ACC112 (cell line): ENCODE measurements around the gene RXFP1.

Source experiments
- H2AFZ ChIP-seq: fragments of 200-600 bp; sonication (generic); one replicate; pipeline ENCODE4 v1.6.0; 2017; ENCODE audit warnings: antibody characterized with exemption, low read length; ENCODE audit not compliant: unreplicated experiment
- H3K27ac ChIP-seq: fragments of 200-600 bp; sonication (generic); 2 replicates; pipeline ENCODE4 v1.5.1; 2014; ENCODE audit warnings: low read depth, mild to moderate bottlenecking, antibody characterized with exemption, low read length, moderate library complexity
- H3K27me3 ChIP-seq: fragments of 200-600 bp; sonication (generic); 2 replicates; pipeline ENCODE4 v1.6.1; 2014; ENCODE audit warnings: mild to moderate bottlenecking, antibody characterized with exemption, low read length, moderate library complexity, mixed read lengths; ENCODE audit not compliant: insufficient read depth
- H3K36me3 ChIP-seq: fragments of 200-600 bp; sonication (generic); 2 replicates; pipeline ENCODE4 v1.6.1; 2016; ENCODE audit warnings: mild to moderate bottlenecking, antibody characterized with exemption, low read length, moderate library complexity, mixed read lengths; ENCODE audit not compliant: insufficient read depth
- H3K4me1 ChIP-seq: fragments of 200-600 bp; sonication (generic); one replicate; pipeline ENCODE4 v1.6.1; 2016; ENCODE audit warnings: low read length, mixed read lengths; ENCODE audit not compliant: insufficient read depth, unreplicated experiment, control insufficient read depth
- H3K4me3 ChIP-seq: fragments of 200-600 bp; sonication (generic); 2 replicates; pipeline ENCODE4 v1.5.1; 2014; ENCODE audit warnings: mild to moderate bottlenecking, low read depth, low read length
- H3K79me2 ChIP-seq: fragments of 200-600 bp; sonication (generic); one replicate; pipeline ENCODE4 v1.6.0; 2016; ENCODE audit warnings: low read length; ENCODE audit not compliant: control insufficient read depth, unreplicated experiment, insufficient read depth

Gene RXFP1

DNA sequence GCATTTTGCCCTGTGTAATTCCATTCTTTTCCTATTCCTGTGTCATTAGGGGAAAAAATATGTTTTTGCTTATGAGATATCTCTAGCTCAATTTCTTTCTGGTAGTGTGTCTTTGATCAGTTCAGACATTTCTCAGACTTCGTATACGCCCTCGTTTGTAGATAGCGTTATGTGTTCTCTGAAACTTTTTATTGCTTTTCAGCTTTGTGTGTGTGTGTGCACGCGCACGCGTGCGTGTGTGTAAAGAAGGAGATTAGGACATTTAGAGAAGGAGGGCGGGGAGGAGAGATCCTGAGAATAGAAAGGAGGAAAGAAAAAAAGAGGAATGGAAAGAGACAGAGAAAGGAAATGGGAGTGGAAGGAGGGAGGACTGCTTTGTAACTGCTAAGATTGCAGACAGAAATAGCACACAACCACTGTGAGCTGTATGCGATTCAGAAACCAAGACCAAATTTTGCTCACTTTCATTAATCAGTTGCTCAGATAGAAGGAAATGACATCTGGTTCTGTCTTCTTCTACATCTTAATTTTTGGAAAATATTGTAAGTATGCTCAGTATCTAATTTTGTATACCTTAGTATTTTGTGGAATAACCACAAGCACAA is at the start of gene RXFP1:
Gene RXFP1 (plus strand): TSS at position 399 of the 605 bp plus-strand sequence. CDS start 95 bp downstream, at position 494.
- no peak within 1 kb of the TSS for H3K4me3 ChIP-seq
- H3K27ac ChIP-seq, result no peak within 1 kb of the TSS
- H3K4me1 ChIP-seq, result no peaks in the 10 kb centered on the region
- H2AFZ ChIP-seq, result no peak within 1 kb of the TSS
- no peaks in the 10 kb centered on the region for H3K79me2 ChIP-seq
- H3K27me3 ChIP-seq, result no peaks in the 10 kb centered on the region
- no peaks in the 10 kb centered on the region for H3K36me3 ChIP-seq

DNA sequence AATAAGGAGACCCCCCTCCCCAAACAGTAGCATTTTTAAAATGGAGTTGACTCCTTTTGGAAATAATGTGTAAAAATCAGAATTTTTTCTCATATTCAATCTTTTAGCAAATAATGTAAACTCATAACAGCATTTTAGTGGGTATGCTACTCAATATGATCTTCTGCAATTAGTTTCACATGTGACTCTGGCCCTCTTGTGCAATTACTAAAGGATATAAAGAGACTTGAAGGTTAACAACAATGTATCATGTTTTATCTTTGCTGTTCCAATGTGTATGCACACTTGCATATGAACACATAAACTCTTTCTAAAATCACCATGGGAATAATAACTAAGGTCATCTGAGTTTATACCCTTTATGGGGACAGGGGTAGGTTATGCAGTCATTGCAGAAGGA is 39.9 kb upstream of the RXFP1 start:
- no peak overlapping the region for H3K27ac ChIP-seq
- H3K4me3 ChIP-seq, result no peak overlapping the region
- no peaks in the 10 kb centered on the region for H3K79me2 ChIP-seq
- no peaks in the 10 kb centered on the region for H3K36me3 ChIP-seq
- no peak overlapping the region for H2AFZ ChIP-seq
- H3K4me1 ChIP-seq, result peaks cover 5% of the 10 kb centered on the region
- no peaks in the 10 kb centered on the region for H3K27me3 ChIP-seq

DNA sequence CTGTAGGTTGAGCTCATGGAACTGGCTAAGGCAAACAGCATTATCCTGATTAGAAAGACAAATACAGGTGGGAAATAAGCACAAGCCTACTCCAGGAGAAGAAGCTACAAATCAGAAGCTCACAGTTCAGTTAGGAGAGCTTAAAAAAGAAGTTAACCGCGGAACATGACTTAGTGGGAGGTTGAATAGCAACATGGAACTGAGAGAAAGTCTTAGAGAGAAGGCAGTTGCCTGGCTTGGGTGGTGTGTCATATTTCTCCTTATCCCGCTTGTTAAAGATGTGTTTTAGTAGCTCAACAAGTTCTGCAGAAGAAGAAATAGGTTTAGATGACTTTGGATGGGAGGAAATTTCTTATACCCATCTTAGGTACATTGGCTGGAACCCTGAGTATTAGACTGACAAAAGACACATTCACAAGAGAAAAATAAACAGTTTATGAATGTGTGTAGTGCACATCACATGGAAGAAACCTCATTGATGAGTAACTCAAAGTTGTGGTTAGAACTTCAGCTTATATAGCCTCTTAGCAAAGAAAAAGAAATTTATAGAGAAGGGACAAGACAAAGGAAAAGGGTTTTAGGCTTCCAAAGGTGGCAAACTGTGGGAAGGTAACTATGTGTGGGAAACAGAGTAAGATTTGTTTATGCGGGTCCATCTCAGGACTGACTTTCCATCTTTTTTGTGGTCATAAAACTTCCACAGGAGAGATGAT is 37.4 kb upstream of the RXFP1 start:
- H3K27ac ChIP-seq, result no peak overlapping the region
- H3K4me3 ChIP-seq, result no peak overlapping the region
- no peak overlapping the region for H2AFZ ChIP-seq
- peaks cover 5% of the 10 kb centered on the region for H3K4me1 ChIP-seq
- H3K27me3 ChIP-seq, result no peaks in the 10 kb centered on the region
- no peaks in the 10 kb centered on the region for H3K79me2 ChIP-seq
- H3K36me3 ChIP-seq, result no peaks in the 10 kb centered on the region

DNA sequence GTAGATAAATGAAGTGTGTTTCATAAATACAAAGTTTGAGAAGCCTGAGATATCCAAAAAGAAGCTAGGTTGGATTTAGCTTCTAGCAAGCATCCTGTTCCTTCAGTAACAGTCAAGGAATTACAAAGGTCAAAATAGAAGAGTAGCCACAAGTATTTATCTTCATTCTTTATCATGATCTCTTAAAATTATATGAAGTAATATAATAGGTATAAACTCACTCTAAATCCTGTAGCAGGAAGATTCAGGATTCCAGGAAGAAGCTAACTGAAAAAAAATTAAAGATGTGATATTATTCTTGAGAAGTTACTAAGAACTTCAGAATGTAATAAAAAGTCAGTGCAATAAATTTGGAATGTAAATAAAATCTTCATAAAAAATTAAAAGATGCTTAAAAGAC is 31.1 kb upstream of the RXFP1 start:
- H3K36me3 ChIP-seq, result no peaks in the 10 kb centered on the region
- H3K4me3 ChIP-seq, result no peak overlapping the region
- H3K4me1 ChIP-seq, result no peaks in the 10 kb centered on the region
- no peaks in the 10 kb centered on the region for H3K27me3 ChIP-seq
- H2AFZ ChIP-seq, result no peak overlapping the region
- no peaks in the 10 kb centered on the region for H3K79me2 ChIP-seq
- no peak overlapping the region for H3K27ac ChIP-seq

DNA sequence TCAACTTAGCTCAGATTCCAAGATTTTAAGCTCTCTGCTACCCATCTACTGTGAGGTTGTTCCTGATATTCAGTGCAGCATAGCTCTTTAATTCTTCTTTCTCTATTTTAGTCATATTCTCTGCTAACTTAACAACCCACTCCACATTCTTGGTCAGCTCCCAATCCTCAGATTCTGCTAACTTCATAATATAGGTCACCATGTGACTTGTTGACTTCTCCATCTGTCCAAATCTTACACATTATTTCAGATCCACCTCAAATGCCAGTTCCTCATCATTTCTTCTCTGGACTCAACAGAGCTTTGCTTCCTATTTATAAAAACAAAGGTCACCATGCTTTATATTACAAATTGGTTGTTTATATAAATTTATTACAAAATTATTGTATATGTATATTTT is 29.3 kb upstream of the RXFP1 start:
- Histone ChIP-seq H3K27ac (no peak overlapping the region), H3K27me3 (no peaks in the 10 kb centered on the region), H3K36me3 (no peaks in the 10 kb centered on the region), H3K79me2 (no peaks in the 10 kb centered on the region), H2AFZ (no peak overlapping the region), H3K4me1 (no peaks in the 10 kb centered on the region), H3K4me3 (no peak overlapping the region)

DNA sequence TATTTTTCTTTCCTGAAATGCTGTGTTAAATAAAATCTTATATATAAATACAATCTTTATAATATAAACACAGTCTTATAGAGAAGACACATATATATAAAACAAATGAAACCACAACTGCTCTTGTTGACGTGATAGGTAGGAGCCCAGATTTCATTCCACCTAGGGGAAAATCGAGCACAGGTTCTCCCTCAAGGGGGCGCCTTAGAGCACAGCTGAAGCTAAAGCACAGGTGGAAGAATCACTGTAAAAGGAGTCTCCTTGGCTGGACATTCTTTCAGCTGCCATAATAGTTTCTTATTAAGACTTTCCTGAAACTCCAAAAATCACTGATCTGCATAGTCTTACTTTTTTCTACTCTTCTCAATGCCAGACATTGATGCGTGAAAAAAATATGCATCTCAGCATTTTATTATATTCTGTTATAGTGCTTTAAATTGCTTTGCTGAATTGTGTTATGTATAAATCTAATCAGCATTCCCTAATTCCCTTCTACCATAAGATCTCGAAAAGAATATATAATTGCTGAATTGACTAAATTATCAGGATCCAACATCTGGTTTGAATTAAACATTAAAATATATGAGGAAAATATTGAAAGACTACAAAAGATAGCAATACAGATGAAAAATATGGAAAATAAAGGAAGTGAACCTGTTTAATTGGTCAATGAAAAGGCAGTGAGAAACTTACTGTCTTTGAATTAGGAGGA is 25.5 kb upstream of the RXFP1 start:
- Histone ChIP-seq H3K4me1 (no peaks in the 10 kb centered on the region), H3K4me3 (no peak overlapping the region), H3K36me3 (no peaks in the 10 kb centered on the region), H2AFZ (no peak overlapping the region), H3K79me2 (no peaks in the 10 kb centered on the region), H3K27me3 (no peaks in the 10 kb centered on the region), H3K27ac (no peak overlapping the region)

DNA sequence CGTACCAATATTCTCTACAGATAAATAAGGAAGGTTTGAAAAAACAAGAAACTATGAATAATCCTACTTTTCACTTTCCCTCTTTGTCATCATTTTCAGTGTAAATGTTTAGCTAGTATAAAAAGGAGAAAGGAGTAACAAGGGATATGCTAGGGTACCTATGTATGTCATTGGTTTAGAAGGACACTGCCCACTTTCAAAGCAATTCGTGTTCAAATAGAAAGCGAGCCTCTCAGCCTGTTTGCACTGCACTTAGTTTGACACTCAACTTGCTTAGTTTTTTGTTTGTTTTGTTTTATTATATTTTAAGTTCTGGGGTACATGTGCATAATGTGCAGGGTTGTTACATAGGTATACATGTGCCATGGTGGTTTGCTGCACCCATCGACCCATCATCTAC is 21.6 kb upstream of the RXFP1 start:
- H3K27me3 ChIP-seq, result no peaks in the 10 kb centered on the region
- no peaks in the 10 kb centered on the region for H3K36me3 ChIP-seq
- H3K4me3 ChIP-seq, result no peak overlapping the region
- H3K4me1 ChIP-seq, result no peaks in the 10 kb centered on the region
- H3K79me2 ChIP-seq, result no peaks in the 10 kb centered on the region
- no peak overlapping the region for H3K27ac ChIP-seq
- no peak overlapping the region for H2AFZ ChIP-seq

DNA sequence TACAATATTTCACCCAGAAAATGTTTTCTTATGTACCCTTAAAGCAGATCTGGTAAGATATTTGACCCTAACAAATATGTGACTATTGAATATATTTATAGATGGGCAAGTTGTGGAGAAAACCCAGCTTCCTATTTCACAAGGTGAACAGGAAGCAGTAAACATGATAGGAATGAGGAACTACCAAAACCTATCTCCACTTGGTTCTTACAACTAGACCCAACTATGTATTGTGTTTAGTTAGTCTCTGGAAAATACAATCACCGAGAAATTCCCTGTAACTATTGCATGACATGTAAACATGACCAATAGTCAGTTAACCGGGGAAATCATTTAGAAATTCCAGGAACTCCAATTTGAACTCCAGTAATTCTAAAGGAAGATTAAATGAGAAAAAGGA is 8.4 kb upstream of the RXFP1 start:
- H3K79me2 ChIP-seq, result no peaks in the 10 kb centered on the region
- no peaks in the 10 kb centered on the region for H3K4me1 ChIP-seq
- H3K27ac ChIP-seq, result no peak overlapping the region
- no peaks in the 10 kb centered on the region for H3K36me3 ChIP-seq
- no peak overlapping the region for H3K4me3 ChIP-seq
- no peak overlapping the region for H2AFZ ChIP-seq
- no peaks in the 10 kb centered on the region for H3K27me3 ChIP-seq

DNA sequence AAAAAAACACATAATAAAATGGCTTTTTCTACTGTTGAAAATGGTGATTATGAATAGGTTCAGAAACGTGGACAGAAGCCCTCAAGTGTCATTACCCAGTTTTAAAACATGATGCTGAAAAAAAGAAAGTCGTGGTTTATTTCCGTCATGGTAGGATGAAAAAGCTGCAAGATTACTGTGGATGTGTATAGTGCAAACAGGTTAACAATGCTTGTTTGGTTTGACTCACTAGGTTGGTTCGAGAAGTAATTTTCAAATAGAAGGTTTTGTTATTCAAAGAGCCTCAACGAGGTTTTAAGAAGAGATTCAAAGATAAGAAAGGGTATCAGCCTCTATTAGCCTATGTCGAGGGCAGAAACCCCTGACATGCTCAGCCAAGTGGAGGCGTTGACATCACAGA is 2.5 kb upstream of the RXFP1 start:
- Histone ChIP-seq H3K79me2 (no peaks in the 10 kb centered on the region), H2AFZ (no peak overlapping the region), H3K36me3 (no peaks in the 10 kb centered on the region), H3K27me3 (no peaks in the 10 kb centered on the region), H3K4me3 (no peak overlapping the region), H3K4me1 (no peaks in the 10 kb centered on the region), H3K27ac (no peak overlapping the region)

DNA sequence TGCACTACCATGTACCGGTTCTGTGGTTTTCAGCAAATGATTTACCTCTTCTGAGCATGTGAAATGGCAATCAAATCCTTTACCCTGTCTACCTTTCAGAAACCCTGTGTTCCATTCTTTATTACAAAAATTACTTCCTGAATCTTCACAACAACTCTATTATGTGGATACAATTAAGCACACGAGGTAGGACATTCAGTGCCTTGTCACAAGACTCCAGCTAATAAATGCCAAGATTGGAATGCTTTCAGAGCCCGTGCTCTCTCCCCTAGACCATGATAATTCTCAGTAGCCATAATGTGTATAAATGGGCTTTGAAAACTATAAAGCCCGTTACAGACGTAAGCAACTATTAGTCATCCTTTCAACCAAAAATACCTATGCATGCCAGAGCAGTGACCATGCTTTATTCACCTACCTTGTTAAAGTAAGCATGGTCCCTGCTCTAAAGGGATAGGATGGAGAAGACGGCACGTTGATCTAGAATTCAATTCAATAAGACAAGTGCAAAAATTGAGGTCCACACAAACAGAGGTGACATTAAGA is 2.4 kb downstream of the RXFP1 start:
- H3K36me3 ChIP-seq, result no peaks in the 10 kb centered on the region
- no peaks in the 10 kb centered on the region for H3K4me1 ChIP-seq
- no peak overlapping the region for H2AFZ ChIP-seq
- H3K79me2 ChIP-seq, result no peaks in the 10 kb centered on the region
- no peaks in the 10 kb centered on the region for H3K27me3 ChIP-seq
- H3K4me3 ChIP-seq, result no peak overlapping the region
- H3K27ac ChIP-seq, result no peak overlapping the region
